Right lobe of liver (tissue), 4 donors: ENCODE data around the gene RGS3.

Experiments
- CTCF ChIP-seq, 4 donors: fragments of 200-600 bp in 3 of 4; fragments of 450-650 bp in 1 of 4; IDR thresholded peaks; one replicate each; pipeline versions ENCODE4 v1.5.1 to v1.8.0; 2016 to 2022; ENCODE audit warnings: antibody characterized with exemption in 4 of 4, mild to moderate bottlenecking in 2 of 4
- POLR2A ChIP-seq: fragments of 450-650 bp; IDR thresholded peaks from one replicate; pipeline ENCODE4 v1.6.1; 2017; ENCODE audit warnings: antibody characterized with exemption, mild to moderate bottlenecking
- donor health status: DM: no; HTN: no; CAD: no.
- donor health status: DM: no; HTN: no; CAD: no.
- donor health status: DM: no; HTN: yes; CAD: no.

- TF ChIP-seq POLR2A (no peak), CTCF (IDR thresholded peaks at IDR 0.05) (no peak)
These were observed 128.5 kb downstream of the RGS3 start for GRCh38 chr9:113591899-113592625.
